LNCAP (cell line): ENCODE data around the gene NT5C1A.

Experiments used
- CTCF ChIP-seq: fragments of 450-650 bp; IDR thresholded peaks from 2 replicates; pipeline ENCODE4 v1.5.1; 2017; ENCODE audit warnings: mild to moderate bottlenecking

NT5C1A gene

DNA sequence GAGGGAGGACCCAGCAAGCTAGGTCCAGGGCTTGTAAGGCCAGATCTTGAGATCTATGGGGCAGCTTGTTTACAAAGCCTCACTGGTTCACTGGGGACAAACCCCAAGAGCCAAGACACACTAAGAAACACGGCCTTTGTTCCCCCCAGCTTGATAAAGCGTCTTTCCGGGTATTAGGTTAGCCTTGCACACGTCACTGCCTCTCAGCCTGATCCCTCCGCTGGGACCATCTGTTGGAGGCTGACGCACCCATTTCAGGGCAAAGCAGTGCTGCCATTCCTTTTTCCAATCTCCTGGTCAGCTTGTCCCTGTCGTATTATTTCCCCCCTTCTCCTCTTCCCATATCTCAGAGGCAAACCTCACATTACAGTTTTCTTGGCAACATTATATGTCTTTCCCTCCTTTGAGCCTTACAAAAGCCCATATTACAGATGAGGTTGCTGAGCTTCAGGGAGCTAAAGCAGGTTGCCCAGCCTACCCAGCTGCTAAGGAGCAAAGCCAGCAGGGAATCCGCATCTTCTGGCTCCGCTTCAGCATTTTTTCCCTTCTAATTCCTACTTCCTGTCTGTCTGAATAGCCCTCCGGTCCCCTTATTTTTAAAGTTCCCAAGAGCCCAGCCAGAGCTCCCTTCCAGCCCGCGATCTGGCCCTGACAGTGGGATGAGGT, 36.6 kb downstream of the NT5C1A start:
- no peak for TF ChIP-seq CTCF

- no peak for TF ChIP-seq CTCF
Observed at GRCh38 chr1:39633422-39633821, 38.5 kb downstream of the NT5C1A start.

DNA sequence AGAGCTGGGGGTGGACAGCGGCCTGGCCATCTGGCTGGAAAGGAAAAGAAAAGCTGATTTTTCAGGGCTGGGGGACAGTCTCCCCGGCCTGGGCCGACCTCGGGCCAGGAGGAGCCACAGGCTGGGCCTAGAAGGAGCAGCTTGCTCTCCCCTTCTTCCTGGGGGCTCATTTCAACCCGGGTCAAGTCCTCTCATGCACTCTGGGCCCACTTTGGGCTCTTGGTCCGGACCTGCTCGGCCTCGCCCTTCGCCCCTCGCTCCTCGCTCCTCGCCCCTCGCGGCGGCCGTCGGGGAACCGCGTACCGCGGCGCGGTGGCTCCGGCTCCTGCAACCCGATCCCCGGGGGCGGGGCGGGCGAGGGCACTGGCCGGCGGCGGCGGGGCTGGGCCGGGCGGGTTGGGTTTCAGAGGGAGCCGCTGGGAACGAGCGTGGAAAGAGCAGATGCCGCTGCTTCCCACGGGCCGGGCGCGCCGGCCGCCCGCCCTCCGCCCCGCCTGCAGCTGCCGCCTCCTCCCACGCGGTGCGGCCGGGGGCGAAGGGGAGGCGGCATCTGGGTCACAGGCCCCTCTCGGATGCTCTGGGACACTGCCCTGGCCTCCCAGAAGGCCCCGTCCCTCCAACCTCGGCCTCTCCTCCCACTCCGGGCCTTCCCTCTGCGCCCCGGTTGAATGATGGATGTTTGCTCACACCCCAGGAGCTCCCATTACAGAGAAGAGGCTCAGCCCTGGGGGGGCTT, 39.1 kb downstream of the NT5C1A start:
- TF ChIP-seq CTCF, result no peak

DNA sequence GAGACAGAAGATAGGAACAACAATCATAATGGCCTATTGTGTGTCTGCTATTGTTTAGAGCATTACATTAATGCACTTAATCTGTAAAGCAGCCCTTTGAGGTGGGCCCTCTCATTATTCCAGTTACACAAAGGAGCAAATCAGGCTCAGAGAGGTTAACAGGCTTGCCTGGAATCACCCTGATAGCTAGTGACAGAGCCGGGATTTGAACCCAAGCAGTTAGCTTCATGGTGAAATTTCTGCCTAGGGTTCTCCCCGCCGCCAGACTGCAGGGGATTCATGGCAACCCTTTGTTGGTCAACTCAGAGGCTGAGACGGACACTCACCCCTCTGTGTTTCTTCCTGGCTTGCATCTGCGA, 39.6 kb downstream of the NT5C1A start:
- no peak for TF ChIP-seq CTCF

DNA sequence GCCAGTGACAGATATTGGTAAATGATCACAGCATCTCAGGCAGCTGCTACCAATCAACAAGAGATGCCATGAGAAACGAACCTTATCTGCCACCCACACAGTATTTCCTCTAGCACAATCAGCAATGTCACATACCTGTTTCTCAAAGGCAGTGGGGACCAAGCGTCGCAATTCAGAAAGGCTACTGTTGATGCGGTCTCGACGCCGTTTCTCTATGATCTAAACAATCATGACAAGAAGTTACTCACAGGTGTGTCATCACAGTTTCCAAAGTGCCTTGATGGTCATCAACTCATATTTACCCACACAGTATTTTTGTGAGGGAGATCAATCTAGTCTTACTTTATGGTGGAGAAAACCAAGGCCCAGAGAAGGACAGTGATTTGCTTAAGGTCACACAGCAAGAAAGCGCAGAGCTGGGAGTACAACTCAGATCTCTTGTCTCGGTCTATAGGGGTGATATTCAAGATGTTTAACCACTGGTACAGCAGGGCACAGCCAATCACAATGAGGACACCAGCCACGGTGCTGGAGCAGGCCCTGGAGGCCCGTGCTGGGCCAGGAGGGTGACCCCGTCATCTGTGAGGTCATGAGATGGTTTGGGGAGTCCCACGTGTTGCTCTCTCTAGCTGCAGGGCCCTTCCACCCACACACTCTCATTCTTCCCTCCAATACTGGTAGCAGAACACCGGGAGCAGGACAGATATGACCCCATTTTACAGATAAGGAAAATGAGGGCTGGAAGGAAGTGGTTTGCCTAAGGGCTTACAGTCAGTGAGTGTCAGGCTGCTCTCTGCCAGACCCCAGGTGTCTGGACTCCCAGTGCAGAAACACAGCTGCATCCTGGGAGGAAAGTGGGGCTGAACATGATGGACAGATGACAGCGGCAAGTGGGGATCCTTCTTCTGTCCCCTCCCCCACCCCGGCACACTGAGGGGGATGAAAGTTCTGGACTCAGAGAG, 40.3 kb downstream of the NT5C1A start:
- no peak for TF ChIP-seq CTCF

DNA sequence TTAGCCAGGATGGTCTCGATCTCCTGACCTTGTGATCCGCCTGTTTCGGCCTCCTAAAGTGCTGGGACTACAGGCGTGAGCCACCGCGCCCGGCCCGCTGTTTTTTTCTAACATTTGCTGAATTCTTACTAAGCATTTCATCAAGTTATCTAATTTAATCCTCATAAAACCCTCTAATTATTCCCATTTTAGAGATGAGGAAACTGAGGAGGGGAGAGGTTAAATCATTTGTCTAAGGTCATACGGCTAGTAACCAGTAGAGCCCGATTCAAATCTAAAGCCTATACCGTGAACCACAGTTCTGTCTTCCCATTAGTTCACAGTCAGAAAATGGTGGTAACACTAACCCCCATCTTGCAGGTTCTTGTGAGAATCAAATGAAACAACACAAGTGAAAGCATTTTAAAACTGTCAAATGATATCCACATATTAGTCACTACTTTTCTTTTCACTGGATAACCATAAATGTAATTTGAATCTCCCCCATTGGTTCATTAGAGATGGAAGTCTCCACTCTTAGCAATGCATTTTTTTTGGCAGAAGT, 43.0 kb downstream of the NT5C1A start:
- no peak for TF ChIP-seq CTCF

GRCh38 chr1:39626646-39627045, 45.3 kb downstream of the NT5C1A start:
- no peak for TF ChIP-seq CTCF
